Caco-2 (cell line): ENCODE measurements around the gene FANCC. TPM values are rescaled to one million over a fixed set of nuclear protein-coding genes. Genes with fewer than 3 reads are reported as not detected.

Experiments used
- BruUV-seq: library from RNA; stranded (reverse); fragments of 400-500 nt; replicated peaks from 2 replicates; lab custom pipeline; 2021; lab: Mats Ljungman, UMichigan
- CTCF ChIA-PET: fragments of 300-600 bp; sonication (Branson Sonifier 250); formaldehyde crosslinking; loops from one replicate; lab custom pipeline; 2022; ENCODE audit warnings: antibody characterized with exemption; lab: Charles Lee
- POLR2A ChIA-PET: fragments of 300-600 bp; sonication (Branson Sonifier 250); formaldehyde crosslinking; loops from one replicate; lab custom pipeline; 2022; ENCODE audit warnings: antibody characterized with exemption; lab: Charles Lee
- DNase-seq, 2 experiments: peaks; one replicate each; pipeline versions ENCODE4 v3.0.0 to v3.0.0-alpha.2; 2020 to 2022
- H3K27me3 ChIP-seq: replicated peaks from 2 replicates; pipeline ENCODE4 v1.6.0; 2011; ENCODE audit warnings: low read length; ENCODE audit not compliant: control insufficient read depth, insufficient read depth
- H3K36me3 ChIP-seq: 2 replicates; pipeline ENCODE4 v1.5.1; 2011; ENCODE audit warnings: low read length; ENCODE audit not compliant: control insufficient read depth, insufficient read depth
- H3K4me1 ChIP-seq: fragments of 250-450 bp; sonication (Bioruptor Pico); 2 replicates; pipeline ENCODE4 v1.5.1; 2020; ENCODE audit warnings: mild to moderate bottlenecking
- H3K4me3 ChIP-seq: 2 replicates; pipeline ENCODE4 v1.5.1; 2011; ENCODE audit warnings: low read depth, mild to moderate bottlenecking, control low read depth, low read length
- H3K9me3 ChIP-seq: fragments of 250-450 bp; sonication (Bioruptor Pico); 2 replicates; pipeline ENCODE4 v1.5.1; 2020; ENCODE audit warnings: mild to moderate bottlenecking, moderate library complexity
- H3K27ac Mint-ChIP-seq: one replicate; pipeline ENCODE4 v1.8.0; 2022; ENCODE audit warnings: mixed read lengths; ENCODE audit not compliant: unreplicated experiment
- H3K27me3 Mint-ChIP-seq: one replicate; pipeline ENCODE4 v1.8.0; 2022; ENCODE audit warnings: mixed read lengths; ENCODE audit not compliant: insufficient read depth, unreplicated experiment
- H3K36me3 Mint-ChIP-seq: one replicate; pipeline ENCODE4 v1.8.0; 2022; ENCODE audit warnings: mild to moderate bottlenecking, mixed read lengths; ENCODE audit not compliant: insufficient read depth, unreplicated experiment
- H3K4me1 Mint-ChIP-seq: one replicate; pipeline ENCODE4 v1.8.0; 2022; ENCODE audit warnings: low read depth, mixed read lengths; ENCODE audit not compliant: unreplicated experiment
- H3K4me3 Mint-ChIP-seq: one replicate; pipeline ENCODE4 v1.8.0; 2022; ENCODE audit warnings: mild to moderate bottlenecking, moderate library complexity, mixed read lengths; ENCODE audit not compliant: unreplicated experiment
- H3K9me3 Mint-ChIP-seq: one replicate; pipeline ENCODE4 v1.8.0; 2022; ENCODE audit warnings: mixed read lengths; ENCODE audit not compliant: unreplicated experiment
- CTCF ChIP-seq, 2 experiments: fragments of 200-600 bp in 1 of 2; IDR thresholded peaks; 1 replicate in 1 of 2; 2 replicates in 1 of 2; pipeline versions ENCODE4 v1.5.1 to v1.8.0; 2011 to 2022; ENCODE audit warnings: antibody characterized with exemption in 1 of 2, control low read depth in 1 of 2, inconsistent platforms in 1 of 2, low read depth in 1 of 2, low read length in 1 of 2, mild to moderate bottlenecking in 1 of 2, moderate library complexity in 1 of 2; ENCODE audit not compliant: insufficient read depth in 1 of 2, severe bottlenecking in 1 of 2, unreplicated experiment in 1 of 2
- intact Hi-C: fragments of 100-400 bp; cut with micrococcal nuclease; formaldehyde crosslinking; loops from one replicate; pipeline ENCODE4 v1.10.0; 2022; ENCODE audit not compliant: unreplicated experiment
- total RNA-seq: library from RNA; stranded (reverse); gene quantifications from 2 replicates; pipeline ENCODE4 v1.2.3, GENCODE V29; 2022

Gene FANCC
- total RNA-seq, 1 experiment from 2014 or later: 29.2 TPM

DNA sequence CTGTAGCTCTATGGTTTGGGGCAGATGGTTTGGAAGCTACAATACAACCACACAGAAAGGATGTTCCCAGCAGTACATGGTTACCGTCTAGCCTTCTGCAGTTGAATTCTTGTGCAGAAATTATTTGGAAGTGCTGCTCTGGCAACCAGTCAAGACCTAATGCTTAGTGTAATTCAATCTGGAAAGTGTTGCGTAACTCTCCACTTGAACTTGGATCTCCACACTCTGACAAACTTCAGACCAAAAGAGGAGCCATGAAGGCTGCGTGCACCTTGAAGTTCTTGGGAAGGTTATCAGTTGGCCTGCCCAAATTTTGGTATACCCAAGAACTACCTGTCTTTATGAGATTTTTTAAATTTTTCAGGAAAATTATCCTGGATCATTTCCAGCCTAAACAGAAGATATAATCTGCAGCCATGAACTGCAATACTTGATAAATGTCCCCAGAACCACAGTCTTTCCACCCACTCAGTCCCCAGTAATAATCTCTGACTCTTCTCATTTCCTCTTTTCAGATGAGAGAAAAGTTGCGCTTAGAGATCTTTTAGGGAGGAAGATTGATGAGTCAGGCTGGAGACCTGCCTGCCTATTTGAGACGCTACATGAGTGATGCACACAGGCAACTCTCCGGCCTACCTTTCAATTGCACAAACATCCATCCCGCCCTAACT is 159.9 kb downstream of the FANCC start:
- Histone ChIP-seq H3K9me3 (no peaks in the 10 kb centered on the region), H3K27me3 (no peaks in the 10 kb centered on the region), H3K4me3 (no peak overlapping the region), H3K4me1 (no peaks in the 10 kb centered on the region), H3K36me3 (no peaks in the 10 kb centered on the region)
- DNase-seq: no peak
- POLR2A ChIA-PET: no interaction called here
- no peak for TF ChIP-seq CTCF (IDR thresholded peaks at IDR 0.05; ENCODE audit: insufficient read depth in 1 of 2, low read depth in 1 of 2, low read length in 1 of 2, severe bottlenecking in 1 of 2, unreplicated experiment in 1 of 2)
- no TSS peak for BruUV-seq
- Mint-ChIP-seq H3K4me3 (no peak overlapping the region), H3K36me3 (peaks cover 12% of the 10 kb centered on the region), H3K4me1 (peaks cover 6% of the 10 kb centered on the region), H3K27ac (no peak overlapping the region), H3K27me3 (no peaks in the 10 kb centered on the region), H3K9me3 (no peaks in the 10 kb centered on the region)
- CTCF ChIA-PET: interaction anchor here (0.7 kb wide), 1 partner anchor 10 kb away, joined by 4 read pairs; no protein-coding TSS in a partner anchor
- intact Hi-C loops: no loop called here

- H3K9me3 Mint-ChIP-seq: no peaks in the 10 kb centered on the region
- no TSS peak for BruUV-seq
- CTCF ChIA-PET: no interaction called here
Measured at GRCh38 chr9:95156074-95156473, 161.4 kb downstream of the FANCC start.

GRCh38 chr9:95155220-95155619 is 162.3 kb downstream of the FANCC start:
- Histone ChIP-seq H3K27me3 (no peaks in the 10 kb centered on the region), H3K4me3 (no peak overlapping the region), H3K9me3 (no peaks in the 10 kb centered on the region), H3K4me1 (no peaks in the 10 kb centered on the region), H3K36me3 (no peaks in the 10 kb centered on the region)
- no peak for DNase-seq
- ChIA-PET POLR2A (no interaction called here), CTCF (interaction anchor here (1.1 kb wide), 1 partner anchor 28 kb away, joined by 4 read pairs; no protein-coding TSS in a partner anchor)
- no peak for TF ChIP-seq CTCF (IDR thresholded peaks at IDR 0.05; ENCODE audit: insufficient read depth in 1 of 2, low read depth in 1 of 2, low read length in 1 of 2, severe bottlenecking in 1 of 2, unreplicated experiment in 1 of 2)
- no peaks in the 10 kb centered on the region for H3K9me3 Mint-ChIP-seq
- peaks cover 18% of the 10 kb centered on the region for H3K36me3 Mint-ChIP-seq
- no peak overlapping the region for H3K27ac Mint-ChIP-seq
- no TSS peak for BruUV-seq
- H3K27me3 Mint-ChIP-seq: no peaks in the 10 kb centered on the region
- H3K4me1 Mint-ChIP-seq: peaks cover 6% of the 10 kb centered on the region
- intact Hi-C loops: no loop called here
- no peak overlapping the region for H3K4me3 Mint-ChIP-seq

More at GRCh38 chr9:95156074-95156473, 161.4 kb downstream of the FANCC start:
- Histone ChIP-seq H3K9me3 (no peaks in the 10 kb centered on the region), H3K27me3 (no peaks in the 10 kb centered on the region), H3K4me1 (no peaks in the 10 kb centered on the region), H3K4me3 (no peak overlapping the region), H3K36me3 (no peaks in the 10 kb centered on the region)
- H3K36me3 Mint-ChIP-seq: peaks cover 12% of the 10 kb centered on the region
- H3K4me3 Mint-ChIP-seq: no peak overlapping the region
- POLR2A ChIA-PET: no interaction called here
- TF ChIP-seq CTCF (IDR thresholded peaks at IDR 0.05; ENCODE audit: insufficient read depth in 1 of 2, low read depth in 1 of 2, low read length in 1 of 2, severe bottlenecking in 1 of 2, unreplicated experiment in 1 of 2): no peak
- peaks cover 6% of the 10 kb centered on the region for H3K4me1 Mint-ChIP-seq
- no peaks in the 10 kb centered on the region for H3K27me3 Mint-ChIP-seq
- no peak overlapping the region for H3K27ac Mint-ChIP-seq
- intact Hi-C loops: no loop called here
- no peak for DNase-seq
